Measurements from ENCODE around the gene REEP1.

DNA sequence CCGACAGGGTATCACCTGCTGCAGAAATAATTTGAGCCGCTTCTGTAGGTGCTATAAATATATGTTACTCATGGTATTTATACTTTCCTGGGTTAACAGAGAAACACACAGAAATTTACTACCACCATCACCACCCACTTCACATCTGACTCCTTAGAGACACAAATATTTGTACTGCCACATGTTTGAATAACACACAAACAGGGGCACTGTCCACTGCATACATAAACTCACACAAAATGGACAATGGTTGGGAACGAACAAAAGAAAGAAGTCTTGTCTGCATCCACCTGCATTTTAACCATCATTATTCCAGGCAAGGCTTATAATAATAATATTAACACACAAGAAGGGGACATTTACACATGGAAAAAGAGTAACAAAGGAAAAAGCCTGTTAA lies 166.1 kb downstream of the REEP1 start:
- TF ChIP-seq RAD21 (IDR thresholded peaks at IDR 0.05; ENCODE audit: low read depth) (no peak), EZH2 (IDR thresholded peaks at IDR 0.05) (no peak), YY1 (IDR thresholded peaks at IDR 0.05; ENCODE audit: extremely low read depth, insufficient replicate concordance, low read depth, low read length) (no peak), SRF (IDR thresholded peaks at IDR 0.05; ENCODE audit: low read depth) (no peak), POLR2AphosphoS5 (IDR thresholded peaks at IDR 0.05; ENCODE audit: low read depth, low read length) (no peak), POLR2A (IDR thresholded peaks at IDR 0.05; ENCODE audit: borderline replicate concordance, extremely low read depth, insufficient read depth, insufficient read length) (no peak), ZNF274 (IDR thresholded peaks at IDR 0.05; ENCODE audit: low read depth, low read length) (no peak)
- TF ChIP-seq, protein P1, sequence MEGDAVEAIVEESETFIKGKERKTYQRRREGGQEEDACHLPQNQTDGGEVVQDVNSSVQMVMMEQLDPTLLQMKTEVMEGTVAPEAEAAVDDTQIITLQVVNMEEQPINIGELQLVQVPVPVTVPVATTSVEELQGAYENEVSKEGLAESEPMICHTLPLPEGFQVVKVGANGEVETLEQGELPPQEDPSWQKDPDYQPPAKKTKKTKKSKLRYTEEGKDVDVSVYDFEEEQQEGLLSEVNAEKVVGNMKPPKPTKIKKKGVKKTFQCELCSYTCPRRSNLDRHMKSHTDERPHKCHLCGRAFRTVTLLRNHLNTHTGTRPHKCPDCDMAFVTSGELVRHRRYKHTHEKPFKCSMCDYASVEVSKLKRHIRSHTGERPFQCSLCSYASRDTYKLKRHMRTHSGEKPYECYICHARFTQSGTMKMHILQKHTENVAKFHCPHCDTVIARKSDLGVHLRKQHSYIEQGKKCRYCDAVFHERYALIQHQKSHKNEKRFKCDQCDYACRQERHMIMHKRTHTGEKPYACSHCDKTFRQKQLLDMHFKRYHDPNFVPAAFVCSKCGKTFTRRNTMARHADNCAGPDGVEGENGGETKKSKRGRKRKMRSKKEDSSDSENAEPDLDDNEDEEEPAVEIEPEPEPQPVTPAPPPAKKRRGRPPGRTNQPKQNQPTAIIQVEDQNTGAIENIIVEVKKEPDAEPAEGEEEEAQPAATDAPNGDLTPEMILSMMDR (IDR thresholded peaks at IDR 0.05 in 2 of 3, conservative IDR thresholded peaks at IDR 0.05 in 1 of 3; ENCODE audit: borderline replicate concordance in 1 of 3, insufficient read depth in 1 of 3, low read depth in 2 of 3, low read length in 2 of 3): no peak
- TF ChIP-seq, protein P2, sequence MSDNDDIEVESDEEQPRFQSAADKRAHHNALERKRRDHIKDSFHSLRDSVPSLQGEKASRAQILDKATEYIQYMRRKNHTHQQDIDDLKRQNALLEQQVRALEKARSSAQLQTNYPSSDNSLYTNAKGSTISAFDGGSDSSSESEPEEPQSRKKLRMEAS (IDR thresholded peaks at IDR 0.05): no peak

Measured in HCT116 (cell line).